Measurements from ENCODE around the gene LY6G6D.
A peak's percentile ranks its signal among the peaks of the same experiment; 100 is the strongest.

Gene LY6G6D

DNA sequence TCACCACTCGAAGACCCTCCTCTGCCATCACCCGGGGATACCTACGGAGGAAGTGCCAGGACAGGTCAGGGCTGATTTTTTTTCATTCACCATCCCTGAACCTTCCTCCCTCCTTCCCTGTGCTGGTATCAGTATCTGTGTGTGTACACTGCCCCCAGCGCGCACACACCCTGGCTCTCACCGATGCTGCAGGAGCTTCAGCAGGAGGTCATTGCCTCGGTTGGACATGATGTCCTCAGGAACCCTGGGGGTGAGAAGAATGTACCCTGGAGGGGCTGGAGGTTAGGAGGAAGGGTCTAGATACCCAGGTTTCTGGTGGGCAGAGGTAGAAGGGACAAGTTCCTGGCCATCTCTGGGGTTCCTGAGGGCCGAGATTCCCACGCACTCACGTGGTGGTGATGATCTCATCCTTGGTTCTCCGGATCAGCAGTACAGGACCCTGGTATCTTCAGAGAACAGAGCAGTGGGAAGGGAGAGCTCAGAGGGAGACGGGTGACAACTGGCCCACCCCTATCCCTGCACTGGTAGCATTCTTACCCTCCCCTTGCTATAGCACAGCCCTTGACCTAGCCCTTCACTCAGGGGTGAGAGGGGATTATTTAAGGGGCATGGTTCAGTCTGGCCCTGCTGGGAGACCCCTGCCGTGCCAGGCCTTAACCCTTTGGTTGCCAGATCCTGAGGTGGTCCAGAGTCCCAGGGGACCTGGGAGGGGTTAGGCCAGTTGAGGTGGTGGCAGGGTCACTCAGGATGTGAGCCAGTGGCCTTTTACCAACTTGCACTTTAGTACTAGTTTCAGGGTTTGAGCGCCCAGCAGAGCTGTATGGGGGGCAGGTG lies 27.1 kb upstream of the LY6G6D start:
- no peak overlapping the region for H3K27ac ChIP-seq
- no peak for TF ChIP-seq ZFX (IDR thresholded peaks at IDR 0.05; ENCODE audit: borderline replicate concordance)
- TF ChIP-seq, protein P1, sequence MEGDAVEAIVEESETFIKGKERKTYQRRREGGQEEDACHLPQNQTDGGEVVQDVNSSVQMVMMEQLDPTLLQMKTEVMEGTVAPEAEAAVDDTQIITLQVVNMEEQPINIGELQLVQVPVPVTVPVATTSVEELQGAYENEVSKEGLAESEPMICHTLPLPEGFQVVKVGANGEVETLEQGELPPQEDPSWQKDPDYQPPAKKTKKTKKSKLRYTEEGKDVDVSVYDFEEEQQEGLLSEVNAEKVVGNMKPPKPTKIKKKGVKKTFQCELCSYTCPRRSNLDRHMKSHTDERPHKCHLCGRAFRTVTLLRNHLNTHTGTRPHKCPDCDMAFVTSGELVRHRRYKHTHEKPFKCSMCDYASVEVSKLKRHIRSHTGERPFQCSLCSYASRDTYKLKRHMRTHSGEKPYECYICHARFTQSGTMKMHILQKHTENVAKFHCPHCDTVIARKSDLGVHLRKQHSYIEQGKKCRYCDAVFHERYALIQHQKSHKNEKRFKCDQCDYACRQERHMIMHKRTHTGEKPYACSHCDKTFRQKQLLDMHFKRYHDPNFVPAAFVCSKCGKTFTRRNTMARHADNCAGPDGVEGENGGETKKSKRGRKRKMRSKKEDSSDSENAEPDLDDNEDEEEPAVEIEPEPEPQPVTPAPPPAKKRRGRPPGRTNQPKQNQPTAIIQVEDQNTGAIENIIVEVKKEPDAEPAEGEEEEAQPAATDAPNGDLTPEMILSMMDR (IDR thresholded peaks at IDR 0.05), result no peak

DNA sequence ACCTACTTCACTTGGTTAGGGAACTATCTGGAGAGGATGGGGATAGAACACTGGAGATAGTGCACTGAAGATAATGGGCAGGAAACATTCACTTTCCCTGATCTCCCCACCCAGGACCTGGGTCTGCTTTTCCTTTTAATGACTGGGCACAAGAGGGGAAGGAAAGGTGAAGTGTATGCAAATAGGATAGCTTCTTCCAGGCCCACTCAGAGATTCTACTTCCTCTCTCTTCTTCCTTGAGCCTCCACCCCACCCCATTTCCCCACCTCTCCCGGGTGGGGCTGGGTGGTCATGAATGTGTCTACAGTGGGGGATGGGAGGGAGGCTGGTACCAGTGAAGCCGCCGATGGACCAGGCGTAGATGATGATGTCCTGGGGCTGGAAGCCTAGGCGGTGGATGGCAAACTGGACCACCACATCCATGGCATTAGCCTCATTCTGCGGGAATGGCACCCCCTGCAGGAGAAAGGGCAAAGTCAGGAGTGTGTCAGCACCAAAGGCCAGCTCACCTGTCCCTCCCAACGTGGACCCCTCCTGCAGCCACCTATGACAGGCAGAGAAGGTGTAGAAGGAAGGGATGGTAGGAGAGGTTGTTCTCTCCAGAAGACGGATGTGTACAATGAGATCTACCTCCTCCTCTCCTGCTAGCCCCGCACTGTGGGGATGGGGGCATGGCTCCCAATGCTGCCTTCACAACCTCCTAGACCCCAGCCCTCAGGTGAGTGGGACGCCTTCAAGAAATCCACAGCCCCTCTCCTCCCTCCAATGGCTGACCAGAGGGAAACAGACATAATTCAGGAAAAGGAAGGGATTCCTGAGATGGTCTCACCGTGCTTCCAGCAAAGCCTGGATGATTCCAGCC lies 25.7 kb upstream of the LY6G6D start:
- no peak overlapping the region for H3K27ac ChIP-seq
- TF ChIP-seq ZFX (IDR thresholded peaks at IDR 0.05; ENCODE audit: borderline replicate concordance), result no peak
- TF ChIP-seq, protein P1 (IDR thresholded peaks at IDR 0.05), result peak; percentile 66

DNA sequence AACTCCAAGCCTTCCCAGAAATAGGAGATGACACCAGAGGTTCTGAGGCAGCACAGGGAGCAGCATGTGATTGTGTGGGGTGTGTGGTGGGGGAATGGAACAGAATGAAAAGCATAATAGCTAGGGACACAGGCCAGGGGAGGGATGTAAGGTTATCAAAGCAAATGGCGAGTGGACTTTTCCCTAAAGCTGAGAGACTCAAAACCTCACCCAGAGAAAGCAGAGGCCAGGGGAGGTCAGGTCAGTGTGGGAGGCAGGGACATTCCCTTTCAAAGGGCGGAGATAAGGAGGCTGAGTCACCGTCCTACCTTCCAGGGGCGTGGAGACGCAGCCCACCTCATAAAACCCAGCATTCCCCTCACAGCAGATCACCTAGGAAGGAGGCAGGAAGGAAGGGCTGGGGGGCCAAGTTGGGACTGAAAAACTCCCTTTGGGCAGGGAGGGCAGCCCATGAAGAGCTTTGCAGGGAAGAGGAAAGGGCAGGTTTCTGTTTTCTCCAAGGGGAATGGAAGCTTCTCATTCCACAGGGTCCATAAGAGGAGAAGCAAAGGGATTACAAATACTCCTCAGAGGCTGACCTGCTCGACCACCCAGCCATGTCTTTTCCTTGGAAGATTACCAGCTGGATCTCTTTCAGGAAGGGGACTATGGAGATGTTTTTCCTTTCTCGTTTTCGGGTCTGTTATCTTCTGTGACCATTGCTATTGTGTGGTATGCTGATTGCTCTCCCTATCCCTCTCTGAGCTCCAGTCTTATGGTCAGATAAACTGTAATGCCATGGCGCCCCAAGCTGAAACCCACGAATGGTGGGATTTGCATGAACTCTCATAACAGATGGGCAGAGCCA lies 24.7 kb upstream of the LY6G6D start:
- H3K27ac ChIP-seq, result no peak overlapping the region
- TF ChIP-seq ZFX (IDR thresholded peaks at IDR 0.05; ENCODE audit: borderline replicate concordance), result no peak
- TF ChIP-seq, protein P1 (IDR thresholded peaks at IDR 0.05), result no peak

DNA sequence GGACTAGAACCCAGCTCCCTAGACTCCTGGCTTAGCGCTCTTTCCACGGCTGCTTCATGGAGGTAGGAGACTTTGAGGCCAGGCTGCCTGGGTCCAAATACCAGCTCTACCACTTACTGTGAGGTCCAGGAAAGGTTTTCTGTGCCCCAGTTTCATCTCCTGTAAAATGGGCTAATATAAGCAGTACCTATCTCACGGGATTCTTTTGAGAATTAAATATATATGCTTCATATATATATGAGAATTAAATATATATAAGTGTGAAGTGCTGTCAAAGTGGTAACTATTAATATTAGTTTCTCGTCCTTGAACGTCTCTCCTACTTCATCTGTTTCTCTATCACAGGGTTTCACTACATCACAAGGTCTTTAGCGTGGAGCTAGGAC lies 24.1 kb upstream of the LY6G6D start:
- no peak overlapping the region for H3K27ac ChIP-seq
- TF ChIP-seq, protein P1 (IDR thresholded peaks at IDR 0.05), result no peak
- TF ChIP-seq ZFX (IDR thresholded peaks at IDR 0.05; ENCODE audit: borderline replicate concordance), result no peak

DNA sequence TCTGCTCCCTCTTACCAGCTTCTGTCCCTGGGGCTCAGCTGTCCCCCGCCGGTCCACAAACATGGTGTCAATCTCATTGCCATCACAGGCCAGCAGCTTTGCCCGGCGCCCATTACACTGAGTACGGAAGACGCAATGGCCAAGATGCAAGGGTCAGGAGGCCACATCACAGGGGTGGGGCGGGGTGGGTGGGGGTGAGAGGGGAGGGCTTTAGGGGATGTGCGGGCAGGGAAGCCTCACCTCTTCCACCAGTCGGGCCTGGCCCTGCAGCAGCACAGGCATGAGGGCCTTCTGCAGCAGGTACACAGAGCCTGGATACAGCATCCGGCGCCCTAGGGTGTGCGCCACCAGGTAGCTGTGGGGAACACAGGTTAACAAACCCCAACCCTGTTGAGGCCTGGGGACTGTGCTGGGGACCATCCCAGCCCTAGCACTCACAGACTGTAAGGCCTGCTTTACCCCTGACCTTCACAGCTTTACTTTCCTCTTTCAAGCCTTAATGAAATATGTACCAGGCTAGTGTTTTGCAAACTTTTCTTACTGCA lies 23.5 kb upstream of the LY6G6D start:
- H3K27ac ChIP-seq, result no peak overlapping the region
- TF ChIP-seq ZFX (IDR thresholded peaks at IDR 0.05; ENCODE audit: borderline replicate concordance), result no peak

DNA sequence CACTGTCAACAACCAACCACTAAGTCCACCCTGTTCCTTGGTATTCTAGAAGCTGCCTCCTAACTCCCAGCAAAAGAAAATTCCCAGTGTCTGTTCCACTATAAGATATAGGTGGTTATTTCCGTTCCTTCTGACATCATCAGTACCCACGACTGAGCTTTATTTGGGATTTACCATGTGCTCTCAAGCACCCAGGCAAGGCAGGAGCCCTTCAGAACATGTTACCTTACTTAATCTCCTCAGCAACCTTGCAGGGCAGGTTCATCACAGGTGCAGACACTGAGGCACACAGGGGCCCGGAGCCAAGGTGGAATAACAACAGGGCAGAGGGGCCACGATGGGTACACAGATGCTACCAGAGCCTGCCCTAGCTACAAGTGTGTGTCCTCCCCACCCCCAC lies 22.8 kb upstream of the LY6G6D start:
- no peak overlapping the region for H3K27ac ChIP-seq
- no peak for TF ChIP-seq ZFX (IDR thresholded peaks at IDR 0.05; ENCODE audit: borderline replicate concordance)
- TF ChIP-seq, protein P1 (IDR thresholded peaks at IDR 0.05), result no peak

DNA sequence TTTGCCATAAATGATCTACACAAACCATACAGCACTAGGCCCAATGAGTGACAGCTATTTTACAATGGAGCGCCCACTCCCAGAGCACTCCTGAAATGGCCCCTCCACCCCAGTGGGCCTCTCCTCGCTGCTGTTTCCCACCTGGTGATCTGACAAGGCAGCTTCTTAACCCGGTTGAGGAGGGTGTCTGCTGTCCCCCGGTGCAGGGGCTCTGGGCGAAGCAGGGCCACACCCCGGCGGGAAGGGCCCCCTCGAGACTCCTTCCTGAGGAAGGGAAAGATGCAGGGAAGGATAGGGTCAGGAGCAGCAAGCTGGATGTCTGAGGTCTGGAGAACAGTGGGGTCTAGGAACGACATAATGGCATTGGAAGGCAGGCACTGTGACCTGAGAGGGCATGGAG lies 22.3 kb upstream of the LY6G6D start:
- TF ChIP-seq, protein P1 (IDR thresholded peaks at IDR 0.05), result no peak
- TF ChIP-seq ZFX (IDR thresholded peaks at IDR 0.05; ENCODE audit: borderline replicate concordance), result no peak
- H3K27ac ChIP-seq, result no peak overlapping the region

All from 22Rv1 (cell line).